Keratinocyte (primary cell): ENCODE measurements around the gene ST6GAL1. TPM values are rescaled to one million over a fixed set of nuclear protein-coding genes. Genes with fewer than 3 reads are reported as not detected.
"Not testable (repeated sequence)": the region's sequence is repeated elsewhere in the genome, so short reads cannot be mapped to it uniquely, and the experiment has no call there.

Source experiments
- DNase-seq: peaks from one replicate; pipeline ENCODE4 v3.0.0-alpha.2; 2011; ENCODE audit warnings: low read depth, missing footprints, low spot score
- FAIRE-seq: peaks from 2 replicates; lab custom pipeline; 2011; peaks lifted over from hg19 to GRCh38; lab: Jason Lieb, UNC
- H2AFZ ChIP-seq: 2 replicates; pipeline ENCODE4 v1.6.0; 2012; ENCODE audit warnings: low read length, control low read depth, inconsistent platforms; ENCODE audit not compliant: control insufficient read depth
- H3K27ac ChIP-seq: 2 replicates; pipeline ENCODE4 v1.5.1; 2011; ENCODE audit warnings: low read length; ENCODE audit not compliant: control insufficient read depth, insufficient read depth
- H3K27me3 ChIP-seq: 3 replicates; pipeline ENCODE4 v1.6.0; 2011; ENCODE audit warnings: low read length; ENCODE audit not compliant: control insufficient read depth, insufficient read depth; ENCODE audit errors: extremely low read depth
- H3K36me3 ChIP-seq, 2 experiments: 2 replicates in 1 of 2; 3 replicates in 1 of 2; pipeline ENCODE4 v1.5.1; 2011; ENCODE audit warnings: low read length in 2 of 2, mild to moderate bottlenecking in 1 of 2; ENCODE audit not compliant: control insufficient read depth in 2 of 2, insufficient read depth in 2 of 2; ENCODE audit errors: extremely low read depth in 1 of 2
- H3K4me1 ChIP-seq: 3 replicates; pipeline ENCODE4 v1.5.1; 2011; ENCODE audit warnings: low read length; ENCODE audit not compliant: control insufficient read depth, insufficient read depth; ENCODE audit errors: extremely low read depth
- H3K4me2 ChIP-seq: 3 replicates; pipeline ENCODE4 v1.6.0; 2011; ENCODE audit warnings: low read depth, low read length; ENCODE audit not compliant: control insufficient read depth, insufficient read depth; ENCODE audit errors: extremely low read depth
- H3K4me3 ChIP-seq, 3 experiments: fragments of 200-600 bp in 1 of 3; sonication (generic) in 1 of 3; 2 replicates in 2 of 3; 3 replicates in 1 of 3; pipeline ENCODE4 v1.5.1; 2011 to 2016; ENCODE audit warnings: low read length in 3 of 3, mild to moderate bottlenecking in 3 of 3, control low read depth in 2 of 3, inconsistent platforms in 1 of 3, low read depth in 1 of 3, mixed read lengths in 1 of 3, mixed run types in 1 of 3, moderate library complexity in 1 of 3; ENCODE audit not compliant: control insufficient read depth in 2 of 3, insufficient read depth in 2 of 3; ENCODE audit errors: extremely low read depth in 1 of 3
- H3K79me2 ChIP-seq: 2 replicates; pipeline ENCODE4 v1.6.0; 2012; ENCODE audit warnings: low read length; ENCODE audit not compliant: control insufficient read depth, insufficient read depth
- H3K9ac ChIP-seq: 3 replicates; pipeline ENCODE4 v1.6.0; 2011; ENCODE audit warnings: low read length; ENCODE audit not compliant: control insufficient read depth, insufficient read depth; ENCODE audit errors: extremely low read depth
- H3K9me1 ChIP-seq: 3 replicates; pipeline ENCODE4 v1.6.0; 2011; ENCODE audit warnings: low read length; ENCODE audit not compliant: control insufficient read depth, insufficient read depth; ENCODE audit errors: extremely low read depth
- H3K9me3 ChIP-seq: 2 replicates; pipeline ENCODE4 v1.5.1; 2012; ENCODE audit warnings: low read depth, low read length; ENCODE audit not compliant: control insufficient read depth
- H4K20me1 ChIP-seq: 3 replicates; pipeline ENCODE4 v1.6.0; 2011; ENCODE audit warnings: low read length; ENCODE audit not compliant: control insufficient read depth, insufficient read depth; ENCODE audit errors: extremely low read depth
- EZH2 ChIP-seq: IDR thresholded peaks from one replicate; pipeline ENCODE4 v1.6.1; 2012; ENCODE audit warnings: inconsistent platforms, mild to moderate bottlenecking, low read length, moderate library complexity
- dilution Hi-C: fragments of 300-500 bp; cut with MboI; formaldehyde crosslinking; loops from one replicate; pipeline ENCODE4 v1.7.0; 2020; ENCODE audit warnings: low sequenced_read_pairs; ENCODE audit not compliant: extremely low pct_ligation_motif_present
- polyA plus RNA-seq, 5 experiments: library from polyadenylated mRNA; depleted of rRNA in 3 of 5; stranded (reverse) in 3 of 5; stranded (forward) in 1 of 5; unstranded in 1 of 5; fragments of >200 nt; gene quantifications; 1 replicate in 1 of 5; 2 replicates in 3 of 5; 3 replicates in 1 of 5; pipeline versions ENCODE4 v1.2.1 to v1.2.3, GENCODE V29; 2011 to 2012; ENCODE audit warnings: missing spikeins in 2 of 5, low read depth in 1 of 5, low replicate concordance in 1 of 5
- TF ChIP-seq, protein P1 (sequence below), 3 experiments: IDR thresholded peaks in 1 of 3; conservative IDR thresholded peaks in 1 of 3; optimal IDR thresholded peaks in 1 of 3; 2 replicates in 2 of 3; 3 replicates in 1 of 3; pipeline versions ENCODE3 to v1.5.1; 2011; ENCODE audit warnings: low read length in 3 of 3, mild to moderate bottlenecking in 3 of 3, moderate library complexity in 2 of 3, control low read depth in 1 of 3, inconsistent platforms in 1 of 3; ENCODE audit not compliant: insufficient read depth in 2 of 3; ENCODE audit errors: extremely low read depth in 1 of 3

ST6GAL1 gene
- polyA plus RNA-seq, 1 donor (not counting 4 experiments of a cell fraction or from before 2014, with no cell fraction given), result 7.5 TPM

GRCh38 chr3:187051724-187052366 lies 121.5 kb downstream of the ST6GAL1 start:
- no peak for TF ChIP-seq EZH2
- TF ChIP-seq, protein P1, sequence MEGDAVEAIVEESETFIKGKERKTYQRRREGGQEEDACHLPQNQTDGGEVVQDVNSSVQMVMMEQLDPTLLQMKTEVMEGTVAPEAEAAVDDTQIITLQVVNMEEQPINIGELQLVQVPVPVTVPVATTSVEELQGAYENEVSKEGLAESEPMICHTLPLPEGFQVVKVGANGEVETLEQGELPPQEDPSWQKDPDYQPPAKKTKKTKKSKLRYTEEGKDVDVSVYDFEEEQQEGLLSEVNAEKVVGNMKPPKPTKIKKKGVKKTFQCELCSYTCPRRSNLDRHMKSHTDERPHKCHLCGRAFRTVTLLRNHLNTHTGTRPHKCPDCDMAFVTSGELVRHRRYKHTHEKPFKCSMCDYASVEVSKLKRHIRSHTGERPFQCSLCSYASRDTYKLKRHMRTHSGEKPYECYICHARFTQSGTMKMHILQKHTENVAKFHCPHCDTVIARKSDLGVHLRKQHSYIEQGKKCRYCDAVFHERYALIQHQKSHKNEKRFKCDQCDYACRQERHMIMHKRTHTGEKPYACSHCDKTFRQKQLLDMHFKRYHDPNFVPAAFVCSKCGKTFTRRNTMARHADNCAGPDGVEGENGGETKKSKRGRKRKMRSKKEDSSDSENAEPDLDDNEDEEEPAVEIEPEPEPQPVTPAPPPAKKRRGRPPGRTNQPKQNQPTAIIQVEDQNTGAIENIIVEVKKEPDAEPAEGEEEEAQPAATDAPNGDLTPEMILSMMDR (optimal IDR thresholded peaks at IDR 0.05 in 1 of 3, IDR thresholded peaks at IDR 0.05 in 1 of 3, conservative IDR thresholded peaks at IDR 0.05 in 1 of 3; ENCODE audit: extremely low read depth in 1 of 3, insufficient read depth in 2 of 3, low read length in 3 of 3), result no peak
- Histone ChIP-seq H3K9ac (no peak overlapping the region), H3K4me3 (no peak overlapping the region), H3K9me1 (no peaks in the 10 kb centered on the region), H3K79me2 (no peaks in the 10 kb centered on the region), H3K27me3 (no peaks in the 10 kb centered on the region), H3K36me3 (peaks cover 0 to 2% of the 10 kb centered on the region in 2 experiments), H3K4me2 (no peak overlapping the region), H4K20me1 (no peaks in the 10 kb centered on the region), H3K27ac (no peak overlapping the region), H2AFZ (no peak overlapping the region), H3K9me3 (no peaks in the 10 kb centered on the region), H3K4me1 (no peaks in the 10 kb centered on the region)
- dilution Hi-C loops, result no loop called here
- DNase-seq (no peak), FAIRE-seq (no peak)

- H3K27ac ChIP-seq, H2AFZ ChIP-seq, DNase-seq, H3K4me2 ChIP-seq, H3K27me3 ChIP-seq, H3K9me3 ChIP-seq, FAIRE-seq, H3K9me1 ChIP-seq, H3K4me1 ChIP-seq, H3K4me3 ChIP-seq, dilution Hi-C loops, H4K20me1 ChIP-seq, H3K36me3 ChIP-seq, H3K79me2 ChIP-seq, H3K9ac ChIP-seq: not testable (repeated sequence)
Measured at GRCh38 chr3:187052427-187052826, 122.1 kb downstream of the ST6GAL1 start.

DNA sequence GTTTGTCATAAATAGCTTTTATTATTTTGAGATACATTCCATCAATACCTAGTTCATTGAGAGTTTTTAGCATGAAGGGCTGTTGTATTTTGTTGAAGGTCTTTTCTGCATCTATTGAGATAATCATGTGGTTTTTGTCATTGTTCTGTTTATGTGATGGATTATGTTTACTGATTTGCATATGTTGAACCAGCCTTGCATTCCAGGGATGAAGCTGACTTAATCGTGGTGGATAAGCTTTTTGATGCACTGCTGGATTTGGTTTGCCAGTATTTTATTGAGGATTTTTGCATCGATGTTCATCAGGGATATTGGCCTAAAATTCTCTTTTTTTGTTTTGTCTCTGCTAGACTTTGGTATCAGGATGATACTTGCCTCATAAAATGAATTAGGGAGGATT lies 124.1 kb downstream of the ST6GAL1 start:
- H3K36me3 ChIP-seq, H3K9me3 ChIP-seq, H3K79me2 ChIP-seq, H4K20me1 ChIP-seq, DNase-seq, H3K4me3 ChIP-seq, H3K27ac ChIP-seq, dilution Hi-C loops, H3K27me3 ChIP-seq, H3K9me1 ChIP-seq, H3K4me1 ChIP-seq, H3K4me2 ChIP-seq, H2AFZ ChIP-seq, FAIRE-seq, H3K9ac ChIP-seq: not testable (repeated sequence)

GRCh38 chr3:187057803-187058202 lies 127.5 kb downstream of the ST6GAL1 start:
- H3K4me3 ChIP-seq, H3K27me3 ChIP-seq, H3K4me1 ChIP-seq, H2AFZ ChIP-seq, H4K20me1 ChIP-seq, DNase-seq, H3K36me3 ChIP-seq, H3K79me2 ChIP-seq, dilution Hi-C loops, H3K9me3 ChIP-seq, H3K4me2 ChIP-seq, H3K9me1 ChIP-seq, FAIRE-seq, H3K27ac ChIP-seq, H3K9ac ChIP-seq: not testable (repeated sequence)
